NCI-H187 treated with DMSO at 0.1 percent for 48 hours (cell line): ENCODE measurements around the gene CSTF3.
"Not testable (repeated sequence)": the region's sequence is repeated elsewhere in the genome, so short reads cannot be mapped to it uniquely, and the experiment has no call there.

Source experiments
- DNase-seq: peaks from one replicate; lab custom pipeline; 2025; lab: John Stamatoyannopoulos, UW

CSTF3 gene

GRCh38 chr11:33086017-33086416, 75.3 kb downstream of the CSTF3 start:
- DNase-seq = no peak

DNA sequence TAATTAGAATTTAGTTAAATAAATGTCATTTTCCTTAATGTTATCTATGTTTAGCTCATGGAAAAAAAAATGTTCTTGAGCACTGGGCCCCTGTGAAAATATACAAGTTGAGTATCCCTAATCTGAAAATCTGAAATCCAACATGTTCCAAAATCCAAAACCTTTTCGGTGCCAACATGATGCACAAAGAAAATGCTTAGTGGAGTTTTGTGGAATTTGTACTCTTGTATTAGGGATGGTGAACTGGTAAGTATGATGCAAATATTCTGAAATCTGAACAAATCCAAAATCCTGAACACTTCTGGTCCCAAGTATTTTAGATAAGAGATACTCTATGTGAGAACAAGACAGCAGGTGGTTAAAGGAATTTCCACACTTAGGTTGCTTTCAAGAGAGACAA, 77.4 kb downstream of the CSTF3 start:
- no peak for DNase-seq

DNA sequence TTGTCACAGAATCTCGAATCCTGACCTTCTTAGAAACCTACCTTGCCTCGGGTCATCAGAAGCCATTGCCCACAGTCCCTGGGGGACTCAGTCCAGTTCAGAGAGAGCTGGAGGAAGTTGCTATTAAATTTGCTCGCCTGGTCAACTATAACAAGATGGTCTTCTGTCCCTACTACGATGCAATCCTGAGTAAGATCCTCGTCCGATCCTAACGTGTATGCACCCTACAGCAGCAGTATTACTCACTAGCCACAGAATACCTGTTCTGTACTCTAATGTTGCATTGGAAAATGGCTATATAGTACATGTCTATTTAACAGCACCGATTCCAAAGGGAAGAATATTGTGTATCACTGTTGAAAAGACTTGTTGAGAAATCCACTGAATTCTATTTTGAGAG, 88.8 kb downstream of the CSTF3 start:
- DNase-seq = no peak

GRCh38 chr11:33068611-33069340, 92.5 kb downstream of the CSTF3 start:
- DNase-seq = no peak

DNA sequence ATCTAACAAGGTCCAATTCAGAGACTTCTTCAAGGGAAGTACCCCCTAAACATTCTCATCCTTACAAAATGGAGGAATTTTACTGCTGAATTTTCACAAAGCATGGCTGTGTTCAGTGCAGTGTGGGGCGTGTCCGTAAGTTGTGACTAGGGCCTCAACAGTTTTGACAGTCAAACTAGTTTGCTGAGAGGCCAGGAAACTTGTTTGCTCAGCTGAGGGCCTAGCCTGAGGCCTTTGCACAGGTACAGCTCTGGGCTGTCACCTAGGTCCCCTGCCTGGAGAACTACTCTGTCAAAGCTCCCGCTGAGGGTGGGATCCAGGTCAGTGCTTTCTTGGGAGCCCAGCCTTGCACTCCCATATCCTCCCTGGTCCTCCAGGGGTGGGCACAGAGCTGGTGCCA, 94.0 kb downstream of the CSTF3 start:
- DNase-seq = no peak

- DNase-seq = no peak
These were observed 95.7 kb downstream of the CSTF3 start for GRCh38 chr11:33065445-33066178.

- DNase-seq = no peak
These were observed 96.4 kb downstream of the CSTF3 start for GRCh38 chr11:33064866-33065265.

DNA sequence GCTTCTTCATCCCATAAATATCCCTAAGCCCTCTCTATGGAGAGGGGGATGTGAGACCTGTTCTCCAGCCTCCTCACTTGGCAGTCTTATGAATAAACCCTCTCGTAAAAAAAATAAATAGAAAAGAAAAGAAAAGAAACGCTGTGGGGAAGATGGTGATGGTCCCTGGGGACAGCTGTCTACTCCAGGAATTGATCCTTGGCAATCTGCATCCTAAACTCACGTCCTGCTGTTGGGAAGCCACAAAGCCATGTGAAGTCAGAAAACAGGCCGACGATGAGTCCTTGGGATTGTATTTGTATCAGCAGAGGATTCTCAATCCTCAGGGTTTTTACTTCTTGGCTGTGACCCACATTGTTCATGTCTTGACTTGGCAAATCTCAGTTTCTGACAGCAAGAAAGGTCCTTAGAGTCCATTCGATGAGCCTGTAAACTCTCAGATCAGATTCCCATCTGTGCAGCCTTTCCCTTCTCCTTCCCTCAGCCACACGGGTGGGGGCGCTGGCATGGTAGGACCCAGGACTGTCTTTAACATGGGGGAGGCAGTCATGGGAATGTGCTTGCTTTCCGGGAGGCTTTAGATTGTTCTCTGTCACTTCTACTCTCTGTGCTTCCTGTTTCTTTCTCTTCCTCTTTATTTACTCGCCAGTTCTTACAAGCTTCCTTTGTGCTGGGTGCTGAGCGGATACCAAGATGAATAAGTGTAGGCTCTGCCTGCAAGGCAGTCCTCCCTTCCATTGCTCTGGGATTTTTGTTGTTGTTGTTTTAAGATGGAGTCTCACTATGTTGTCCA, 97.1 kb downstream of the CSTF3 start:
- no peak for DNase-seq

- DNase-seq = no peak
These were observed 97.9 kb downstream of the CSTF3 start for GRCh38 chr11:33063326-33063881.

DNA sequence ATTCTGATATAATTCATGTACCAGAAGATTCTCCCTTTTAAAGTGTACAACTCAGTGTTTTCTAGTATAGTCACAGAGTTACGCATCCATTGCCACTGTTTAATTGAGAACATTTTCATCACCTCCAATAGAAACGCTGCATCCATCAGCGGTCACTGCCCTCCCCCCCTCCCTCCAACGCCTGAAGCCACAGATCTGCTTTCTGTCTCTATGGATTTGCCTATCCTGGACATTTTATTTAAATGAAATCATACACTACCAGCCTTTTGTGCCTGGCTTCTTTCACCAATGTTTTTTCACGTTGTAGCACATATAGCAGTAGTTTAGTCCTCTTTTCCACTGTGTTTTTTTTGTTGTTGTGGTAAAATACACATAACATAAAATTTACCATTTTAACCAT, 99.1 kb downstream of the CSTF3 start:
- DNase-seq = no peak

DNA sequence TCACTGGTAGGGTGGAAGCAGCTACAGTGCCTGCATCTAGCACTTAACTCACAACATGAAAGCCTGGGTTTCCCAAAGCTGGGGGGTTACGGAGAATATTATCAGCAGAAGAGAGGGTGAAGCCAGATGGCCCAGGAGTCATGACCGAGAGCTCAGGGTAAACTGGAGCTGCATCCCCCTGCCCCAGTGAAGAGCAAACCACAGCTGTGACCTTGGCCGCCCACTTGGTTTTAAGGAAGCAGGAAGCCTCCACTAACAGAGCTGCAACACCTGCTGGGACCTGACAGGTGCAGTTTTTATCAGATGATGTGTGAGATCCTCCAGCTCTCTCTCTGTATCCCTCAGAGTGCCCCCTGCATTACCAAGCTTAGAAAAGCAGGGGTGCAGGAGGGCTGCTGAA, 101.0 kb downstream of the CSTF3 start:
- no peak for DNase-seq

DNA sequence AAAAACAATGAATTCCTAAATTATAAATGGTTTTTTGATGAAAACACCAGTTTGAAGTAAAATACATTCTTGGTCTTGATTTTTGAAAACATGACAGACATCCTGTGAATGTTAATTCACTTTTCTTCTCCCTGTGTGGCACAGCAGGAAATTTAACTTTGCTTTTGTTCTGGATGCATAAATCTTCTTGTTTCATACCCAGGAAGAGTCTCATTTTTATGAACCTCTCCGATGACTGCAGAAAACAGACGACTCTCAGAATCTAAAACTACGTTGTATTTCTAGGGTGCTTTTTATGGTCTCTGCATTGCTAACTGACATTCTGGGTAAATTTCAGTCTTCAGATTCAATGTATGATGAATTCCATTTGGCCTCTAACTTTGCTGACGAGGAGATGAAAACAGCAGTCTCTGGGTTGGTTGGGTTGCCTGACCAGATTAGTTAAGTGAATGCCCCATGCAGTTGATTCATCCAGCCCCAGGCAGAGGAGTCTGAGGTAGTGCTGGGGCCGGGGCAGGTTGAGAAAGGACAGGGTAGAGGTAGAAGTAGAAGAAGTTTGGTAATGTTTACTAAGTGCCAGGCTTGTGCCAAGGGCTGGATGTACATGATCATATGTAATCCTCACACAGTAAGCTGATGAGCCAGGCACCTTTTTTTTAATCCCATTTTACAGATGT, 101.8 kb downstream of the CSTF3 start:
- DNase-seq = no peak

GRCh38 chr11:33057284-33057683, 104.0 kb downstream of the CSTF3 start:
- no peak for DNase-seq

DNA sequence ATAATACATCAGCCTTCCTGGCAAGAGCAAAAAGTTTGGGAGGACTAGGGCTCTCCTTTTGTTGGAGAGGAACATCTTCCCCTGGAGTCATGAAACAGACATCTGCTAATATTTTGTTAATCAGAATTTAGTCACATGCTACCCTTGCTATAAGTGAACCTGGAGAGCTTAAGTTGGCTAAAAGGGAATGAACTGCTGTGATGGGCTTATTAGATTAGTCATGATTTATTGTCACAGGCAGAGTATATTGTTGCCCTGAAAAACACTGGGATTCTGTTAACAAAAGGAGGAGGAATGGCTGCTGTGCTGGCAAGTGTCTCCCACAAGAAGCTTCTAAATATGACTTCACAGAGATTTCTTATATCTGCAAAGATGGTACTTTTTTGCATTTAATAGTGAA, 105.9 kb downstream of the CSTF3 start:
- DNase-seq = no peak

DNA sequence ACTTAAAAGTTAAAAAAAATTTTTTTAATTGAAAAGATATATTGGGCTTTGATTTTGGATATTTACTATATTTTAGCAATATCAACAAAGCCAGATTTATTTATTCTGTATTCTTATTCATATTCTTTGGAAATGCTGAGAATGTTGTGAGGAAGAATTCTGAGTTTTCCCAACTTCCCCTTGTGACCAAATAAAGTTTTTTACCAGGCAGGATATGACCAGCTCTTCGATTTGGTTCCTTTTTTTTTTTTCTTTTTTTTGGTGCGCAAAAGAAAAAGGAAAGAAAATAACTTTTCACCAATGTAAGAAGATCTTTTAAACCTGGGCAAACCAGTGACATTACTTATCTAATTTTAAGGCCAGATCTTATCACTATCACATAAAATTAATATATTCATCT, 109.0 kb downstream of the CSTF3 start:
- DNase-seq = no peak

- DNase-seq = not testable (repeated sequence)
These were observed 111.5 kb downstream of the CSTF3 start for GRCh38 chr11:33049565-33050408.

- DNase-seq = not testable (repeated sequence)
These were observed 112.6 kb downstream of the CSTF3 start for GRCh38 chr11:33048701-33049100.

DNA sequence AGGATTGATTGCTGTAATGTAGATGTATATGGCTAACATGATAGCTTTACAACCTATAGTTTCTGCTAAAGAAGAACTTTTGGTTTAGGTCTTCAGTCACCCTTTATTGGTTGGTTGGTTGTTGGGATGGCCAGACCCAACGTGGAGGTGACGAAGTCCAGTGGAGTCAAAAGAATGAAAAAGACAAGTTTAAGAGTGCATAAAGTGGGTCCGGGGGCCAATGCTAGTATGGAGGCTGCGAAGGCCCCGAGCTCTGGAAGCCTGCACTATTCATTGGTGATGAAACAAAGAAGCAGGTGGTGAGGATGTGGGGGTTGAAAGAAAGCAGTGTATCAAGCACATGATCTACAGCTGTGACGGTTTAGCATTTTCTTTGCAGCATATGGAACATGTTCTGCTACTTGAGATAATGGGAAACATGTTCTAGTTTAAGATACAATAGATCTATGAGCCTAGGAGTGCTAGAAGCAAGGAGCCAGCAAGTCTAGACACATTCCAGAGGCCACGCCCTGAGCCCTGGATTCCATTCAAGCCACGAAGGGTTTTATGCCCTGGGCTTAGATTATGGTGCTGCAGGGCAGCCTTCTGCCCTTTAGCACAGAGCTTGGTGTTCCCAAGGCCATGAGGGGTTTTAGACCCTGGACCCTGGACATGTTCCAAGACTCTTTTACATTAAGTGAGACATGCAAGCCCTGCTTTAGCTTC, 115.6 kb downstream of the CSTF3 start:
- no peak for DNase-seq

- no peak for DNase-seq
These were observed 117.0 kb downstream of the CSTF3 start for GRCh38 chr11:33044285-33044756.

- DNase-seq = no peak
These were observed 118.0 kb downstream of the CSTF3 start for GRCh38 chr11:33043221-33043830.
